ENCODE results near the gene DEXI.

The DEXI gene

DNA sequence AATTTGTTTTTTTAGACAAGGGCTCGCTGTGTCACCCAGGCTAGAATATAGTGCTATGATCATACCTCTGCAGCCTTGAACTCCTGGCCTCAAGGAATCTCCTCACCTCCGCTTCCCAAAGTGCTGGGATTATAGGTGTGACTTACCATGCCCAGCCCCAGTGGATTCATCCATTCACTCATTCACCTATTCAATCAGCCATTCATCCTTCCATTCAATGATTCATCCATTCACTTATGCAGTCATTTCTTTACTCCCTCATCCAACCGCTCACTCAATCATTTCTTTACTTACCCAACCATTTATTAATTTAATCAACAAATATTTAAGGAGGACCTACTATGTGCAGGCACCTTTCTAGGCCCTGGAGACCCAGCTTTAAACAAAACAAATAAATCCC lies 25.7 kb downstream of the DEXI start:
- DNase-seq (ENCODE audit: low read depth) = no peak
- TF ChIP-seq, protein P1, sequence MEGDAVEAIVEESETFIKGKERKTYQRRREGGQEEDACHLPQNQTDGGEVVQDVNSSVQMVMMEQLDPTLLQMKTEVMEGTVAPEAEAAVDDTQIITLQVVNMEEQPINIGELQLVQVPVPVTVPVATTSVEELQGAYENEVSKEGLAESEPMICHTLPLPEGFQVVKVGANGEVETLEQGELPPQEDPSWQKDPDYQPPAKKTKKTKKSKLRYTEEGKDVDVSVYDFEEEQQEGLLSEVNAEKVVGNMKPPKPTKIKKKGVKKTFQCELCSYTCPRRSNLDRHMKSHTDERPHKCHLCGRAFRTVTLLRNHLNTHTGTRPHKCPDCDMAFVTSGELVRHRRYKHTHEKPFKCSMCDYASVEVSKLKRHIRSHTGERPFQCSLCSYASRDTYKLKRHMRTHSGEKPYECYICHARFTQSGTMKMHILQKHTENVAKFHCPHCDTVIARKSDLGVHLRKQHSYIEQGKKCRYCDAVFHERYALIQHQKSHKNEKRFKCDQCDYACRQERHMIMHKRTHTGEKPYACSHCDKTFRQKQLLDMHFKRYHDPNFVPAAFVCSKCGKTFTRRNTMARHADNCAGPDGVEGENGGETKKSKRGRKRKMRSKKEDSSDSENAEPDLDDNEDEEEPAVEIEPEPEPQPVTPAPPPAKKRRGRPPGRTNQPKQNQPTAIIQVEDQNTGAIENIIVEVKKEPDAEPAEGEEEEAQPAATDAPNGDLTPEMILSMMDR (IDR thresholded peaks at IDR 0.05; ENCODE audit: low read depth, low read length, missing control alignments) = no peak
- no peak overlapping the region for H3K4me3 ChIP-seq (ENCODE audit: low read depth, low read length)

DNA sequence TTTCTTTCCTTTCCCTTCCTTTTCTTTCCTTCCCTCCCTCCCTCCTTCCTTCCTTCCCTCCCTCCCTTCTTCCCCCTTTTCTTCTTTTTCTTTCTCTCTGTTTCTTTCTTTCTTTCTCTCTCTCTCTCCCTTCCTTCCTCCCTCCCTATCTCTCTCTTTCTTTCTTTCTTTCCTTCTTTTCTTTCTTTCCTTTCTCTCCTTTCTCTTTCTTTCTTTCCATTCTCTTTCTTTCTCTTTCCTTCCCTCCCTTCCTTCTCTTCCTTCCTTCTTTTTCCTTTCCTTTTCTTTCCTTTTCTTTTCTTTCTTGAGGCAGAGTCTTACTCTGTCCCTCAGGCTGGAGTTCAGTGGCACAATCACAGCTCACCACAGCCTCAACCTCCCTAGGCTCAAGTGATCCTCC lies 31.0 kb downstream of the DEXI start:
- no peak for DNase-seq (ENCODE audit: low read depth)
- TF ChIP-seq, protein P1 (IDR thresholded peaks at IDR 0.05; ENCODE audit: low read depth, low read length, missing control alignments) = no peak

DNA sequence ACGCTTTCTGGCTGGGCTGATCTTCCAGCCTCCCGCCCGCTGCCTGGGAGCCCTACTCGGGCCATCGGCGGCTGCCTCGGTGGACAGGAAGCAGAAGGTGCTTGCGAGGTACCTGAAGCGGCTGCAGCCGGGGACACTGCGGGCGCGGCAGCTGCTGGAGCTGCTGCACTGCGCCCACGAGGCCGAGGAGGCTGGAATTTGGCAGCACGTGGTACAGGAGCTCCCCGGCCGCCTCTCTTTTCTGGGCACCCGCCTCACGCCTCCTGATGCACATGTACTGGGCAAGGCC lies 34.6 kb downstream of the DEXI start:
- H3K4me3 ChIP-seq (ENCODE audit: low read depth, low read length) = no peak overlapping the region
- TF ChIP-seq, protein P1 (IDR thresholded peaks at IDR 0.05; ENCODE audit: low read depth, low read length, missing control alignments) = no peak
- DNase-seq (ENCODE audit: low read depth) = no peak

More for the DNA sequence above, 31.0 kb downstream of the DEXI start:
- H3K4me3 ChIP-seq (ENCODE audit: low read depth, low read length) = no peak overlapping the region

DNA sequence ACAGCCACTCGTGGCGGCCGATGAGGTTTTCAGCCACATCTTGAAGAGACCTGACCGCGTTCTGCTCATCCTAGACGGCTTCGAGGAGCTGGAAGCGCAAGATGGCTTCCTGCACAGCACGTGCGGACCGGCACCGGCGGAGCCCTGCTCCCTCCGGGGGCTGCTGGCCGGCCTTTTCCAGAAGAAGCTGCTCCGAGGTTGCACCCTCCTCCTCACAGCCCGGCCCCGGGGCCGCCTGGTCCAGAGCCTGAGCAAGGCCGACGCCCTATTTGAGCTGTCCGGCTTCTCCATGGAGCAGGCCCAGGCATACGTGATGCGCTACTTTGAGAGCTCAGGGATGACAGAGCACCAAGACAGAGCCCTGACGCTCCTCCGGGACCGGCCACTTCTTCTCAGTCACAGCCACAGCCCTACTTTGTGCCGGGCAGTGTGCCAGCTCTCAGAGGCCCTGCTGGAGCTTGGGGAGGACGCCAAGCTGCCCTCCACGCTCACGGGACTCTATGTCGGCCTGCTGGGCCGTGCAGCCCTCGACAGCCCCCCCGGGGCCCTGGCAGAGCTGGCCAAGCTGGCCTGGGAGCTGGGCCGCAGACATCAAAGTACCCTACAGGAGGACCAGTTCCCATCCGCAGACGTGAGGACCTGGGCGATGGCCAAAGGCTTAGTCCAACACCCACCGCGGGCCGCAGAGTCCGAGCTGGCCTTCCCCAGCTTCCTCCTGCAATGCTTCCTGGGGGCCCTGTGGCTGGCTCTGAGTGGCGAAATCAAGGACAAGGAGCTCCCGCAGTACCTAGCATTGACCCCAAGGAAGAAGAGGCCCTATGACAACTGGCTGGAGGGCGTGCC lies 35.1 kb downstream of the DEXI start:
- no peak overlapping the region for H3K4me3 ChIP-seq (ENCODE audit: low read depth, low read length)
- DNase-seq (ENCODE audit: low read depth) = no peak
- TF ChIP-seq, protein P1 (IDR thresholded peaks at IDR 0.05; ENCODE audit: low read depth, low read length, missing control alignments) = no peak

DNA sequence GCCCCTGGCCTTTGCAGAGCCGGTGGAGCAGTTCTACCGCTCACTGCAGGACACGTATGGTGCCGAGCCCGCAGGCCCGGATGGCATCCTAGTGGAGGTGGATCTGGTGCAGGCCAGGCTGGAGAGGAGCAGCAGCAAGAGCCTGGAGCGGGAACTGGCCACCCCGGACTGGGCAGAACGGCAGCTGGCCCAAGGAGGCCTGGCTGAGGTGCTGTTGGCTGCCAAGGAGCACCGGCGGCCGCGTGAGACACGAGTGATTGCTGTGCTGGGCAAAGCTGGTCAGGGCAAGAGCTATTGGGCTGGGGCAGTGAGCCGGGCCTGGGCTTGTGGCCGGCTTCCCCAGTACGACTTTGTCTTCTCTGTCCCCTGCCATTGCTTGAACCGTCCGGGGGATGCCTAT lies 35.8 kb downstream of the DEXI start:
- H3K4me3 ChIP-seq (ENCODE audit: low read depth, low read length) = no peak overlapping the region
- DNase-seq (ENCODE audit: low read depth) = no peak
- TF ChIP-seq, protein P1 (IDR thresholded peaks at IDR 0.05; ENCODE audit: low read depth, low read length, missing control alignments) = no peak

DNA sequence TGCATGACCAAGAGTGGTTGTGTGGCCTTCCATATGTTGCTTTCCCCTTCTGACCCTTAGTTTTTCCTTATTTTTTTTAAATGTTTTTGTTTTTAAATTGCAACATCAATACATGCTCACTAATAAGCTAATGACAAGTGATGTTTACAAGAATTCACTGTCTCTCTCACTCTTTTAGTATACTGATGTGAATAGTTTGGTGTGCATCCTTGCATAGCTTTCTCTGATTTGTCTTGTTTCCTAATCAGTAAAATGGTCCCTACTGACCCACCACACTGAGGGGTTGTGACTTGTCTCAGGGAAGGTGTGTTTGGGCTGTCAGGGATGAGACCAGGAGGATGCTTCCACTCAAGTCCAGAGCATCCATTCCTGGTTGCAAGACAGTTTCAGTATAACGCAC lies 39.3 kb downstream of the DEXI start:
- no peak overlapping the region for H3K4me3 ChIP-seq (ENCODE audit: low read depth, low read length)
- TF ChIP-seq, protein P1 (IDR thresholded peaks at IDR 0.05; ENCODE audit: low read depth, low read length, missing control alignments) = no peak
- no peak for DNase-seq (ENCODE audit: low read depth)

DNA sequence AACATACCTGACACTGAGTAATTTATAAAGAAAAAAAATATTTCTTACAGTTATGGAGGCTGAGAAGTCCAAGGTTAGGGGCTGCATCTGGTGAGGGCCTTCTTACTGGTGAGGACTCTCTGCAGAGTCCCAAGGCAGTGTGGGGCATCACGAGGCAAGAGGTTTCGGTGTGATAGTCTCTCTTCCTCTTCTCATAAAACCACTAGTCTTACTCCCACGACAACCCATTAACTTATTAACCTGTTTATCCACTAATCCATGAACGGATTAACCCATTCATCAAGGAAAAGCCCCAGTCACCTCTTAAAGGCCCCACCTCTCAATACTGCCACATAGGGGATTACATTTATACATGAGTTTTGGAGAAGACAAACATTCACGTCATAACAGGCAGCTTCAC lies 45.1 kb downstream of the DEXI start:
- H3K4me3 ChIP-seq (ENCODE audit: low read depth, low read length) = no peak overlapping the region
- no peak for DNase-seq (ENCODE audit: low read depth)
- TF ChIP-seq, protein P1 (IDR thresholded peaks at IDR 0.05; ENCODE audit: low read depth, low read length, missing control alignments) = no peak
